AG09319 (cell line): ENCODE data around the gene MUC12.

Experiments
- DNase-seq: peaks from one replicate; pipeline ENCODE4 v3.0.0-alpha.2; 2010; ENCODE audit warnings: low read depth; ENCODE audit errors: extremely low read depth
- CTCF ChIP-seq: IDR thresholded peaks from 2 replicates; pipeline ENCODE4 v1.5.1; 2011; ENCODE audit warnings: low read depth, mild to moderate bottlenecking, inconsistent platforms, low read length, moderate library complexity

The MUC12 gene

GRCh38 chr7:100967292-100967863, 2.0 kb upstream of the MUC12 start:
- DNase-seq, result no peak
- no peak for TF ChIP-seq CTCF

- DNase-seq, result no peak
- TF ChIP-seq CTCF, result no peak
These were observed 1.3 kb upstream of the MUC12 start for GRCh38 chr7:100968031-100968430.

DNA sequence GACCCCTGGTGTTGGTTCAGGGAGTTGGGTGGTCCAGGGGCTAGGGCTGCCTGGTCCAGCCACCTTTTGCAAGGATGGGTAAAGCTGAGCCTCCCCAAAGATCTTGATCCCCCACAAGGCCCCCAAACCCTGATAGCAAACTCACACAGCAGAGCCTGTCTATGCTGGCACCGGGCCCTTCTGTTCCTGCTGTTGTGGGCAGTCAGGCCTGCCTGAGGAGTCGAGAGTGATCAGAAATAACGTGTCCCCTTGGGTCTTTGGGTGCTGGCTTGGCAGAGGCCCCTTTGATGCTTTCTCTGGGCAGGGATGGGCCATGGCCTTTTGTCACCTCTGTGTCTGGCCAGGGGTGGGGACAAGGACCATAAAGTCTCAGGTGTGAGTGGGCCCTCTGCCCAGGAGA, 715 bp upstream of the MUC12 start:
- no peak for TF ChIP-seq CTCF
- DNase-seq, result no peak

DNA sequence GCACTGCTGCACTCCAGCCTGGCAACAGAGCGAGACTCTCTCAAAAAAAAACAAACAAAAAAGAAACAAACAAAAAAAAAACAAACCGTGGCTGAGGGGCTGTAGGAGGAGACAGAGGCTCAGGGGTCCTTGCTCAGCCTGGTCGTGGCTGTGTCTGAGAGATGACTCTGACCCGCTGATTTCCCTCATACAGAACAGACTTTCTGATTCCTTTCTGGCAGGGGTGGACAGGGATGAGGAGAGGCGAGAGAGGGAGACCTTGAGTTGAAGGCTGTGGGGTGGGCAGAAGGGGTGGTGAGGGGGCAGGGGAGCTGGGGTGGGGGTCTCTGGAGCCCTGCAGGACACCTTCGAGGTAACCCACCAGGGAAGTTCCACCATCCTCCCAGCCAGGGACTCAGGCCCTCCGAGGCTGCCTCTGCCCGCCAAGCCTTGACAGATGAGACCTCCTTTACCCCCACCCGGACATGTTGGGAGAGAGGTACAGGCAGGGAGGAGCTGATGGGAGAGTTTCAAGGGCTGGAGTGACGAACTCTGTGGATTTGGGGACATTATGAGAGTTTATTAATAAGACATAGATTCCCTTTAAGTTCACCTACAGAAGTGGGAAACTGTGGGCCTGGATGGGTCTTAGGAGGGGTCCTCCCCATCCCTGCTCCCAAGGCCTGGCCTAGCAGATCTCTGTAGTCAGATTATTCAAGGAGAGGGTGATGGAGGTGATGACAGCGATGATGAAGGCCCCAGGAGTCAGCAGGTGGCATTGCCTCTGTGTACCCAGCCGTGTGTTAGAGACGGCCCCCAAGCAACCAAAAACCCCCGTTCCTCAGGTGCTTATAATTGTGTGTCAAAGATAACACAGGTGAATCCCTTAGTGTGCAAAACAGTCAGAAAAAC, 2.0 kb downstream of the MUC12 start:
- TF ChIP-seq CTCF, result no peak
- DNase-seq, result no peak

GRCh38 chr7:100972002-100972347, 2.6 kb downstream of the MUC12 start:
- no peak for DNase-seq
- no peak for TF ChIP-seq CTCF

DNA sequence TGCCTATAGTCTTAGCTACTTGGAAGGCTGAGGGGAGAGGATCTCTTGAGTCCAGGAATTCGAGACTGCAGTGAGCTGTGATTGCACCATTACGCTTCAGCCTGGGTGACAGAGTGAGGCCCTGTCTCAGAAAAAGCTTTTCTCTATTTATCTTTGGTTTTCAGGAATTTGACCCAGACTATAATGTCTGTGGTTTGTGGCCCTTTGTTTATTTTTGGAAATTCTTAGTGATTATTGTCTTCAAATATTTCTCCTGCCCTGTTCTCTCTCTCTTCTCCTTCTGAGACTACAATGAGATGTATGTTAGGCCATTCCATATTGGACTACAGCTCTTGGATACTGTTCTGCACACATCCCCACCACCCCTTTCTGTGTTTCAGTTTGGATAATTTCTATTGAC, 4.7 kb downstream of the MUC12 start:
- no peak for DNase-seq

More for the DNA sequence above, 4.7 kb downstream of the MUC12 start:
- no peak for TF ChIP-seq CTCF
